ENCODE data around the gene TSPEAR. TPM values are rescaled to one million over a fixed set of nuclear protein-coding genes. Genes with fewer than 3 reads are reported as not detected.

Gene TSPEAR
- total and polyA plus RNA-seq, 2 of the 13 experiments (the other 11 are each of a cell fraction or from before 2014, with no cell fraction given) = 0.07 to 0.32 TPM

DNA sequence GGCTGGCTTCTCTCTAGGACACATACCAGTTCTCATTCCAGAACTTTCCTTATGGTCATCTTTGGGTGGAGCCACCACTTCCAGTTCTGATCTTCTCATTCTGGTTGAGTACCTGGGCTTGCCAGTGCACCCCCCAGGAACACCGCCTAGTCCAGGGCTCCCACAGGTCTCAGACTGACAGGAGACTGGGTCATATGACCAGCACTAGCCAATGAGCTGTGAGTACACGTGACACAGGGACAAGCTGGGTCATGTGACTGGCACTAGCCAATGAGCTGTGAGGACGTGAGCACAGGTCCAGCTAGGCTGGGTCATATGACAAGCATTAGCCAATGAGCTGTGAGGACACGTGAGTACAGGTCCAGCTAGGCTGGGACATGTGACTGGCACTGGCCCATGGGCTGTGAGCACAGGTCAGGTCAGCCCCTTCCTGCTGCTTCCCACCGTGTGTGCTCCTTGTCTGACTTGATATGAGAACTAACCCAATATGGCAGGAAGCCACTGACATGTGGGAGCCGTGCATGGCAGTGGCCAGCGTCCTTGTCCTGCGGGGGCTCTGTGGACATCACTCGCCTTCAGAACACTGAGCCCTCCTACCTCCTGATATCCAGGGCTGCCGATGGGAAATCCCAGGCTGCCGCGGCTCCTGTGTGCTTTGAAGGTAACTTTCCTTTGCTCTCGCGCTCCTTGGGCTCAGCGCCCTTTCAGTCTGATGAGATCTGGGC, 194.0 kb downstream of the TSPEAR start (continued):
- TF ChIP-seq, protein P1, sequence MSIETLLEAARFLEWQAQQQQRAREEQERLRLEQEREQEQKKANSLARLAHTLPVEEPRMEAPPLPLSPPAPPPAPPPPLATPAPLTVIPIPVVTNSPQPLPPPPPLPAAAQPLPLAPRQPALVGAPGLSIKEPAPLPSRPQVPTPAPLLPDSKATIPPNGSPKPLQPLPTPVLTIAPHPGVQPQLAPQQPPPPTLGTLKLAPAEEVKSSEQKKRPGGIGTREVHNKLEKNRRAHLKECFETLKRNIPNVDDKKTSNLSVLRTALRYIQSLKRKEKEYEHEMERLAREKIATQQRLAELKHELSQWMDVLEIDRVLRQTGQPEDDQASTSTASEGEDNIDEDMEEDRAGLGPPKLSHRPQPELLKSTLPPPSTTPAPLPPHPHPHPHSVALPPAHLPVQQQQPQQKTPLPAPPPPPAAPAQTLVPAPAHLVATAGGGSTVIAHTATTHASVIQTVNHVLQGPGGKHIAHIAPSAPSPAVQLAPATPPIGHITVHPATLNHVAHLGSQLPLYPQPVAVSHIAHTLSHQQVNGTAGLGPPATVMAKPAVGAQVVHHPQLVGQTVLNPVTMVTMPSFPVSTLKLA (IDR thresholded peaks at IDR 0.05) = peak; percentile 87
- TF ChIP-seq NONO (IDR thresholded peaks at IDR 0.05) (no peak), NONO (CRISPR knock-in tag; conservative IDR thresholded peaks at IDR 0.05) (peak; percentile 77), ZSCAN25 (CRISPR knock-in tag; IDR thresholded peaks at IDR 0.05) (no peak), HNF4G (IDR thresholded peaks at IDR 0.05; ENCODE audit: borderline replicate concordance, low read depth, low read length) (no peak), HNF4G (CRISPR knock-in tag; IDR thresholded peaks at IDR 0.05; ENCODE audit: borderline replicate concordance, low read depth) (no peak), KDM5B (CRISPR knock-in tag; IDR thresholded peaks at IDR 0.05; ENCODE audit: borderline replicate concordance) (peak; percentile 38; the same call in 1 of the 2 replicates), NFYC (CRISPR knock-in tag; IDR thresholded peaks at IDR 0.05) (peak; percentile 100), REPIN1 (CRISPR knock-in tag; IDR thresholded peaks at IDR 0.05; ENCODE audit: borderline replicate concordance, low read depth) (0 out of 2 replicates have a peak, but pooled peaks have one; percentile 55), YEATS2 (CRISPR knock-in tag; IDR thresholded peaks at IDR 0.05; ENCODE audit: borderline replicate concordance) (peak; percentile 69; the same call in 1 of the 2 replicates), PHF5A (CRISPR knock-in tag; IDR thresholded peaks at IDR 0.05; ENCODE audit: low read depth, unreplicated experiment) (peak; percentile 46), HIVEP1 (CRISPR knock-in tag; IDR thresholded peaks at IDR 0.05) (no peak), HOXA3 (CRISPR knock-in tag; IDR thresholded peaks at IDR 0.05) (peak; percentile 66; the same call in 1 of the 2 replicates), SSRP1 (CRISPR knock-in tag; IDR thresholded peaks at IDR 0.05) (peak; percentile 20; the same call in 1 of the 2 replicates)
- TF ChIP-seq, protein P2, sequence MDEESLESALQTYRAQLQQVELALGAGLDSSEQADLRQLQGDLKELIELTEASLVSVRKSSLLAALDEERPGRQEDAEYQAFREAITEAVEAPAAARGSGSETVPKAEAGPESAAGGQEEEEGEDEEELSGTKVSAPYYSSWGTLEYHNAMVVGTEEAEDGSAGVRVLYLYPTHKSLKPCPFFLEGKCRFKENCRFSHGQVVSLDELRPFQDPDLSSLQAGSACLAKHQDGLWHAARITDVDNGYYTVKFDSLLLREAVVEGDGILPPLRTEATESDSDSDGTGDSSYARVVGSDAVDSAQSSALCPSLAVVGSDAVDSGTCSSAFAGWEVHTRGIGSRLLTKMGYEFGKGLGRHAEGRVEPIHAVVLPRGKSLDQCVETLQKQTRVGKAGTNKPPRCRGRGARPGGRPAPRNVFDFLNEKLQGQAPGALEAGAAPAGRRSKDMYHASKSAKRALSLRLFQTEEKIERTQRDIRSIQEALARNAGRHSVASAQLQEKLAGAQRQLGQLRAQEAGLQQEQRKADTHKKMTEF (CRISPR knock-in tag; IDR thresholded peaks at IDR 0.05) = peak; percentile 41; the same call in 1 of the 2 replicates
- TF ChIP-seq, protein P3, sequence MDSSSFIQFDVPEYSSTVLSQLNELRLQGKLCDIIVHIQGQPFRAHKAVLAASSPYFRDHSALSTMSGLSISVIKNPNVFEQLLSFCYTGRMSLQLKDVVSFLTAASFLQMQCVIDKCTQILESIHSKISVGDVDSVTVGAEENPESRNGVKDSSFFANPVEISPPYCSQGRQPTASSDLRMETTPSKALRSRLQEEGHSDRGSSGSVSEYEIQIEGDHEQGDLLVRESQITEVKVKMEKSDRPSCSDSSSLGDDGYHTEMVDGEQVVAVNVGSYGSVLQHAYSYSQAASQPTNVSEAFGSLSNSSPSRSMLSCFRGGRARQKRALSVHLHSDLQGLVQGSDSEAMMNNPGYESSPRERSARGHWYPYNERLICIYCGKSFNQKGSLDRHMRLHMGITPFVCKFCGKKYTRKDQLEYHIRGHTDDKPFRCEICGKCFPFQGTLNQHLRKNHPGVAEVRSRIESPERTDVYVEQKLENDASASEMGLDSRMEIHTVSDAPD (CRISPR knock-in tag; IDR thresholded peaks at IDR 0.05) = no peak
- TF ChIP-seq, protein P4, sequence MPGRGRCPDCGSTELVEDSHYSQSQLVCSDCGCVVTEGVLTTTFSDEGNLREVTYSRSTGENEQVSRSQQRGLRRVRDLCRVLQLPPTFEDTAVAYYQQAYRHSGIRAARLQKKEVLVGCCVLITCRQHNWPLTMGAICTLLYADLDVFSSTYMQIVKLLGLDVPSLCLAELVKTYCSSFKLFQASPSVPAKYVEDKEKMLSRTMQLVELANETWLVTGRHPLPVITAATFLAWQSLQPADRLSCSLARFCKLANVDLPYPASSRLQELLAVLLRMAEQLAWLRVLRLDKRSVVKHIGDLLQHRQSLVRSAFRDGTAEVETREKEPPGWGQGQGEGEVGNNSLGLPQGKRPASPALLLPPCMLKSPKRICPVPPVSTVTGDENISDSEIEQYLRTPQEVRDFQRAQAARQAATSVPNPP (CRISPR knock-in tag; IDR thresholded peaks at IDR 0.05) = no peak
- TF ChIP-seq, protein P5, sequence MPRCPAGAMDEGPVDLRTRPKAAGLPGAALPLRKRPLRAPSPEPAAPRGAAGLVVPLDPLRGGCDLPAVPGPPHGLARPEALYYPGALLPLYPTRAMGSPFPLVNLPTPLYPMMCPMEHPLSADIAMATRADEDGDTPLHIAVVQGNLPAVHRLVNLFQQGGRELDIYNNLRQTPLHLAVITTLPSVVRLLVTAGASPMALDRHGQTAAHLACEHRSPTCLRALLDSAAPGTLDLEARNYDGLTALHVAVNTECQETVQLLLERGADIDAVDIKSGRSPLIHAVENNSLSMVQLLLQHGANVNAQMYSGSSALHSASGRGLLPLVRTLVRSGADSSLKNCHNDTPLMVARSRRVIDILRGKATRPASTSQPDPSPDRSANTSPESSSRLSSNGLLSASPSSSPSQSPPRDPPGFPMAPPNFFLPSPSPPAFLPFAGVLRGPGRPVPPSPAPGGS (CRISPR knock-in tag; IDR thresholded peaks at IDR 0.05) = 0 out of 2 replicates have a peak, but pooled peaks have one; percentile 29
- TF ChIP-seq, protein P6, sequence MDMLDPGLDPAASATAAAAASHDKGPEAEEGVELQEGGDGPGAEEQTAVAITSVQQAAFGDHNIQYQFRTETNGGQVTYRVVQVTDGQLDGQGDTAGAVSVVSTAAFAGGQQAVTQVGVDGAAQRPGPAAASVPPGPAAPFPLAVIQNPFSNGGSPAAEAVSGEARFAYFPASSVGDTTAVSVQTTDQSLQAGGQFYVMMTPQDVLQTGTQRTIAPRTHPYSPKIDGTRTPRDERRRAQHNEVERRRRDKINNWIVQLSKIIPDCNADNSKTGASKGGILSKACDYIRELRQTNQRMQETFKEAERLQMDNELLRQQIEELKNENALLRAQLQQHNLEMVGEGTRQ (IDR thresholded peaks at IDR 0.05; ENCODE audit: low read depth, low read length) = peak; percentile 100
- TF ChIP-seq, protein P6 (CRISPR knock-in tag; IDR thresholded peaks at IDR 0.05; ENCODE audit: borderline replicate concordance) = peak; percentile 99; the same call in 1 of the 2 replicates
